DND-41 (cell line): ENCODE measurements around the gene EFNA3.

Experiments used
- EZH2 ChIP-seq: IDR thresholded peaks from 3 replicates; pipeline ENCODE4 v1.6.1; 2012; ENCODE audit warnings: borderline replicate concordance, low read depth, mild to moderate bottlenecking, moderate library complexity, low read length, inconsistent platforms; ENCODE audit not compliant: severe bottlenecking
- TF ChIP-seq, protein P1 (sequence below): IDR thresholded peaks from 2 replicates; pipeline ENCODE4 v1.5.1; 2012; ENCODE audit warnings: borderline replicate concordance, low read length, moderate library complexity, mild to moderate bottlenecking; ENCODE audit not compliant: poor library complexity, severe bottlenecking; ENCODE audit errors: extremely low read depth

- TF ChIP-seq, protein P1, sequence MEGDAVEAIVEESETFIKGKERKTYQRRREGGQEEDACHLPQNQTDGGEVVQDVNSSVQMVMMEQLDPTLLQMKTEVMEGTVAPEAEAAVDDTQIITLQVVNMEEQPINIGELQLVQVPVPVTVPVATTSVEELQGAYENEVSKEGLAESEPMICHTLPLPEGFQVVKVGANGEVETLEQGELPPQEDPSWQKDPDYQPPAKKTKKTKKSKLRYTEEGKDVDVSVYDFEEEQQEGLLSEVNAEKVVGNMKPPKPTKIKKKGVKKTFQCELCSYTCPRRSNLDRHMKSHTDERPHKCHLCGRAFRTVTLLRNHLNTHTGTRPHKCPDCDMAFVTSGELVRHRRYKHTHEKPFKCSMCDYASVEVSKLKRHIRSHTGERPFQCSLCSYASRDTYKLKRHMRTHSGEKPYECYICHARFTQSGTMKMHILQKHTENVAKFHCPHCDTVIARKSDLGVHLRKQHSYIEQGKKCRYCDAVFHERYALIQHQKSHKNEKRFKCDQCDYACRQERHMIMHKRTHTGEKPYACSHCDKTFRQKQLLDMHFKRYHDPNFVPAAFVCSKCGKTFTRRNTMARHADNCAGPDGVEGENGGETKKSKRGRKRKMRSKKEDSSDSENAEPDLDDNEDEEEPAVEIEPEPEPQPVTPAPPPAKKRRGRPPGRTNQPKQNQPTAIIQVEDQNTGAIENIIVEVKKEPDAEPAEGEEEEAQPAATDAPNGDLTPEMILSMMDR, result no peak
- no peak for TF ChIP-seq EZH2
Measured at GRCh38 chr1:155039308-155039669, 39.3 kb upstream of the EFNA3 start.
